IPS-15b (cell line): Measurements from ENCODE around the gene CMSS1.

Experiments
- H3K27me3 ChIP-seq: one replicate; pipeline ENCODE4 v1.6.1; 2013; ENCODE audit warnings: low read length; ENCODE audit not compliant: control insufficient read depth, insufficient read depth
- H3K36me3 ChIP-seq: one replicate; pipeline ENCODE4 v1.6.1; 2013; ENCODE audit warnings: low read length; ENCODE audit not compliant: control insufficient read depth, insufficient read depth
- H3K4me1 ChIP-seq: one replicate; pipeline ENCODE4 v1.6.1; 2013; ENCODE audit warnings: mild to moderate bottlenecking, low read length; ENCODE audit not compliant: control insufficient read depth, insufficient read depth
- H3K4me3 ChIP-seq: one replicate; pipeline ENCODE4 v1.5.1; 2013; ENCODE audit warnings: low read depth, low read length
- H3K9ac ChIP-seq: one replicate; pipeline ENCODE4 v1.6.1; 2013; ENCODE audit warnings: low read depth, mild to moderate bottlenecking, low read length
- H3K9me3 ChIP-seq: one replicate; pipeline ENCODE4 v1.6.1; 2013; ENCODE audit warnings: mild to moderate bottlenecking, low read length; ENCODE audit not compliant: control insufficient read depth, insufficient read depth

Gene CMSS1

GRCh38 chr3:100069472-100069871, 251.8 kb downstream of the CMSS1 start:
- Histone ChIP-seq H3K9me3 (no peaks in the 10 kb centered on the region), H3K36me3 (no peaks in the 10 kb centered on the region), H3K9ac (no peak overlapping the region), H3K27me3 (no peaks in the 10 kb centered on the region), H3K4me1 (peaks cover 16% of the 10 kb centered on the region), H3K4me3 (no peak overlapping the region)

DNA sequence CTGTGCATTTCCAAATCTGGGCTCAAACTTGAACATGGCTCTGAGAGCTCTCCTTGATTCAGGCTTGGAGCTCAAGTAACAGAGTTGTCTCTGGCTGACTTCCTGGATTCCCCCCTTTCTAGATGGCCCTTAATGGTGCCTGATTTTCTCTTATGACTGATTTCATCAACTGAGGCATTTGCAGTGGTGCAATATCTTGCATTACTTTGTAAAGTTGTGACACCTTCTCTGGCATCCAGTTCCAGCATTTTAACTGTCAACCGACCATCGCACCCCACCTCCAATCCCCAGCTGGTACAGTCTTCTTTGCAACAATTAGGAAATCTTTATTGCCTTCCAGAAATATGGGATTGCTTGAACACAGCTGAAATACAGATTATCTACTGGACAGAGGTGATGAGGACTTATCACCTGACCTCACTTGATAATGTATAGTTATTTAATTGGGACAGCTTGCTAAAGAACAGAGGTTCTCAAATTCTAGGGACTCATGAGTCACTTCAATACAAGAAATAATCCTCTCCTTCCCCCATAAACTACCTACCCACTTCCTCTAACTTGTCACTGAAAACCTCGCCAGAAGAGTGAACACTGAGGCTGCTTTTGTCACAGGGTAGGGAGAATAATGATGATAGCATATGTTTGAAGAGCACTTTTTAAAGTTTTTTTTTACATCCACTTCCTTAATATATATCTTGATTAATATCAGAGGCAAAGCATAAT, 254.8 kb downstream of the CMSS1 start:
- H3K27me3 ChIP-seq: no peaks in the 10 kb centered on the region
- no peak overlapping the region for H3K9ac ChIP-seq
- H3K36me3 ChIP-seq: no peaks in the 10 kb centered on the region
- peaks cover 21% of the 10 kb centered on the region for H3K4me1 ChIP-seq
- H3K4me3 ChIP-seq: no peak overlapping the region
- no peaks in the 10 kb centered on the region for H3K9me3 ChIP-seq

DNA sequence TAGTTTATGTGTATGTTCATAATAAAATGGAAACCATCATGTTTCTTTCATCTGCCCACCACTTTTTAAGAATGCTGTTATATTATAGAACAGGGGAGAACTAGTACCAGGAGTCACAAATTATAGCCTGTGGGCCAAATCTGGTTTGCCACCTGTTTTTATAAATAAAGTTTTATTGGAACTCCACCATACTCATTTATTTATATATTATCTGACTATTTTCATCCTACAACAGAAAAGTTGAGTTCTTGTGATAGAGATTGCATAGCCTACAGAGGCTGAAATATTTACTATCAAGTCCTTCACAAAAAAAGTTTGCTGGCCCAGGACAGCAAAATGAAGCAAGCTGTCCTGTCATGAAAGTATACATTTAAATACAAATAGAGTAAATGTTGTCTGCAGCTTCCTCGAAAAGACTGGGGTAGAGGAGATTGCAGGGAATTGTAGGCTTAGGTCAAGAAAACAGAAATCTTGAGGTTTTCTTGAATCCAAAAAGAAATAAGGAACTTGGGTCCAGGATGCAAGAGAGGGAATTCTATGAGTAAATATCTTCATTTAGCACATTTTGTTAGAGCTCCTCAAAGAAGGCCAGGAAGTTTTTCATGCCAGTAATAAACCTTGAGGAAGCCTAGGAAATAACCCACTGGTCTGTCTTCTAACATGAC, 255.5 kb downstream of the CMSS1 start:
- Histone ChIP-seq H3K4me3 (no peak overlapping the region), H3K9ac (no peak overlapping the region), H3K36me3 (no peaks in the 10 kb centered on the region), H3K27me3 (no peaks in the 10 kb centered on the region), H3K4me1 (peaks cover 21% of the 10 kb centered on the region), H3K9me3 (no peaks in the 10 kb centered on the region)

GRCh38 chr3:100073714-100074307, 256.1 kb downstream of the CMSS1 start:
- H3K4me1 ChIP-seq: peaks cover 21% of the 10 kb centered on the region

GRCh38 chr3:100075196-100075595, 257.5 kb downstream of the CMSS1 start:
- no peaks in the 10 kb centered on the region for H3K9me3 ChIP-seq
- H3K4me3 ChIP-seq: no peak overlapping the region
- H3K27me3 ChIP-seq: no peaks in the 10 kb centered on the region
- H3K9ac ChIP-seq: no peak overlapping the region
- H3K4me1 ChIP-seq: peaks cover 21% of the 10 kb centered on the region
- H3K36me3 ChIP-seq: no peaks in the 10 kb centered on the region

More at GRCh38 chr3:100073714-100074307, 256.1 kb downstream of the CMSS1 start:
- H3K36me3 ChIP-seq: no peaks in the 10 kb centered on the region
- H3K27me3 ChIP-seq: no peaks in the 10 kb centered on the region
- H3K9ac ChIP-seq: no peak overlapping the region
- H3K4me3 ChIP-seq: no peak overlapping the region
- no peaks in the 10 kb centered on the region for H3K9me3 ChIP-seq

DNA sequence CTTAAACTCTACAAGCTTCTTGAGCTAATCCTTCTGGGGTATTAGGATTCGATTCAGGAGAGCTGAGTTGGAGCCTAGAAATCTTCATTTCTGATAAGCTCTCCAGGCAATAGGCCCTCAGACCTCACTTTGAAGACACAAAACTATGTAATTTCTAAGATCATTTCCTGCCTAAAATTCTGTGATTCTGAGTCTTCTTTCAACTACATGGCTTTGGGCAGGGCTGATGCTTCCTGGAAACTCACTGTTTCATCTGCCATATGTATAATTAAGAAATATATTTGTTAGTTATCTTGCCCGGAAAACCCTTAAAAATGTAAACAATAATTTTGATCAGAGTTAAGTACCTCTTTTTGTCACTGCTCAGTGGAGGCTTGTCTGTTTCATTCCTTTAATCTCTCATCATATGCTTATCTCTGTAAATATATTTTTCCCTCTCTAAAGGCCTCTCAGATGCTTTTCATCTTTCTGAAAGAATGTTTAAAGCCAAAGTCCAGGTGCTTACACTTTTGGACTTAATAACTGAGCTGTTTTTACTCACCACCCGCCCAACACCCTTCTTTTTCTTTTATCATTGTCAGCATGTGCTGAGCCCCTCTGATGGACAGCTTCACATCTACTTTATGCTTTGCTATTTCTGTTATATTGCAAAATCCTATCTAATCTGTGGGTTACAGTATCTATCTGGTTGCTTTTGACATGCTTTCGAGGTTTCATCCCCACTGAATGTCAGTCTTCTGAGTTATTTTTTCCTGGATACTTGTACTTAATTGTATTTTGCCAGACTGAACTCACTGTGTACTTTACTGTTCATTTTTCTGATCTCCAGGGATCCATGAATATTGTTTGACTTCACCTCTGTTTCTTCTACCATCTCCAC, 258.4 kb downstream of the CMSS1 start:
- peaks cover 21% of the 10 kb centered on the region for H3K4me1 ChIP-seq
- H3K4me3 ChIP-seq: no peak overlapping the region
- no peaks in the 10 kb centered on the region for H3K36me3 ChIP-seq
- no peaks in the 10 kb centered on the region for H3K27me3 ChIP-seq
- no peaks in the 10 kb centered on the region for H3K9me3 ChIP-seq
- H3K9ac ChIP-seq: no peak overlapping the region

DNA sequence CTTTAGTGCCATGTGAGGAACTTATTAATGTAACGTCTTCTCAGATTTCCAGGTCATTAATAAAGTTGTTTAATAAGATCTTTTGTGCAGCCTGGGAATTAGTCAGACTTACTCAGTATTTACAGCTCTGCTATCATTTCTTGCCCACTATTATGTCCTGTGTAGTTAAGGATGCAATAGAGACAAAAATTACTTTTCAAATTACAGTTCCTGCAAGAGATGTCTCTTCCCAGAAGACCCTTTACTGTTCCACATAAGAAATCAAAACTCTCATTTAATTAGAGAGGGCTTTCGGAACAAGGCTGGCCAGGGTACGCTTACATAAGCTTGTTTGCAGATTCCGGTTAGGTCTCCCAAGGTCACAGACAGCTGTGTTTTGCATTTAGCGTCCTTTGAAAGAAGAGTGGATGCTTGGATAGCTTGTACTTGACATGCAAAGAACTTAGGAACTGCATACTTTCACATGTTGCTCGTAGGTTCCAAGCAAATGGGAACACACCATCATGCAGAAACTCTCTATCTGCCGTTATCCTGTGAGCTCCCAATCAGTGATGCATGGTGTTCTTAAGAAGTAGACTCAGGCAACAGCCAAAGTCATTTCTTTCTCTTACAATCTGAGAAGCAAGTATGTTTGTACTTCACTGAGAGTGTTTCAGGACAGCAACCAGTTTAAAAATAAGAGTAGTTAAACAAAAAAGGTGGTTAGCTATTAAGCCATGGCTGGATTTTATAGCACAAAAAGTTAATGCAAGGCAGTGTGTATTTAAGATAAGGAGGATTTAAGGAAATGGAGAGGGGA, 259.3 kb downstream of the CMSS1 start:
- no peaks in the 10 kb centered on the region for H3K27me3 ChIP-seq
- peaks cover 17% of the 10 kb centered on the region for H3K4me1 ChIP-seq
- H3K4me3 ChIP-seq: no peak overlapping the region
- no peaks in the 10 kb centered on the region for H3K9me3 ChIP-seq
- no peak overlapping the region for H3K9ac ChIP-seq
- H3K36me3 ChIP-seq: no peaks in the 10 kb centered on the region

GRCh38 chr3:100079328-100079727, 261.7 kb downstream of the CMSS1 start:
- Histone ChIP-seq H3K9ac (no peak overlapping the region), H3K27me3 (no peaks in the 10 kb centered on the region), H3K4me3 (no peak overlapping the region), H3K36me3 (no peaks in the 10 kb centered on the region), H3K9me3 (no peaks in the 10 kb centered on the region), H3K4me1 (peaks cover 5% of the 10 kb centered on the region)

DNA sequence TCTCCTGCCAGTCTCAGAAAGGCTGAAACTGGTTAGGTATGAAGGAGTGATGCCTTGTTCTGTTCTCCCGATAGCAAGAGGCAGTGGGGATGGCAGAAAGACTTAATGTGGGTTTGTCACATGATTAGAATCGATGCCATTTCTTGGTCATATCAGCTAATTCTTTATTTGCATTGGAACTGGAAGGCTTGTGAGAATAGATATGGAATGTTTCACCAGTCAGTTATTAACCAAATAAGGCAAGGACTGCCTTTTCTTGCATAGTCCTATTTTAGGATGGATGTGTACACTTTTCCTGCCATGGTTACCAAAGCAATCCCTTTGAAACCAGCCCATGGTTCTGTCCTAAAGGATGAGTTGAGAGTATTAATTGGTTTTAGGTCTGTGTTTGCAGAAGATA, 262.9 kb downstream of the CMSS1 start:
- H3K9ac ChIP-seq: no peak overlapping the region
- H3K4me3 ChIP-seq: no peak overlapping the region

GRCh38 chr3:100081311-100081710, 263.6 kb downstream of the CMSS1 start:
- Histone ChIP-seq H3K9ac (no peak overlapping the region), H3K9me3 (no peaks in the 10 kb centered on the region), H3K36me3 (no peaks in the 10 kb centered on the region), H3K27me3 (no peaks in the 10 kb centered on the region), H3K4me1 (peaks cover 5% of the 10 kb centered on the region), H3K4me3 (no peak overlapping the region)

More for the DNA sequence above, 262.9 kb downstream of the CMSS1 start:
- H3K27me3 ChIP-seq: no peaks in the 10 kb centered on the region
- H3K9me3 ChIP-seq: no peaks in the 10 kb centered on the region
- no peaks in the 10 kb centered on the region for H3K36me3 ChIP-seq
- peaks cover 5% of the 10 kb centered on the region for H3K4me1 ChIP-seq
